ENCODE results near the gene SPATA3.

Gene SPATA3

GRCh38 chr2:231050018-231050901 is 54.3 kb downstream of the SPATA3 start:
- DNase-seq (ENCODE audit: low spot score): no peak

- DNase-seq (ENCODE audit: low spot score): no peak
These were observed 55.2 kb downstream of the SPATA3 start for GRCh38 chr2:231051116-231051515.

GRCh38 chr2:231052494-231053451 is 56.9 kb downstream of the SPATA3 start:
- DNase-seq (ENCODE audit: low spot score): peak; percentile 82

- DNase-seq (ENCODE audit: low spot score): no peak
These were observed 57.9 kb downstream of the SPATA3 start for GRCh38 chr2:231053846-231054245.

- peak; percentile 92 for DNase-seq (ENCODE audit: low spot score)
These were observed 60.8 kb downstream of the SPATA3 start, which contains the start of gene PSMD1 for GRCh38 chr2:231056453-231057416. PSMD1 (plus strand) TSS chr2:231056867; CDS start chr2:231057026, 159 bp downstream.

- no peak for DNase-seq (ENCODE audit: low spot score)
These were observed 61.7 kb downstream of the SPATA3 start for GRCh38 chr2:231057590-231057989.
